ENCODE results near the gene CHMP1B.

- TF ChIP-seq CTCF (IDR thresholded peaks at IDR 0.05) (no peak), ZFX (IDR thresholded peaks at IDR 0.05; ENCODE audit: borderline replicate concordance) (no peak)
Measured at GRCh38 chr18:11859282-11859830, 8.1 kb downstream of the CHMP1B start.
